DOHH2 (cell line): Measurements from ENCODE around the gene PCDHGB5.
"Not testable (repeated sequence)": the region's sequence is repeated elsewhere in the genome, so short reads cannot be mapped to it uniquely, and the experiment has no call there.

Experiments
- H3F3A ChIP-seq: fragments of 200-600 bp; sonication (generic), shearing (Covaris generic); 2 replicates; pipeline ENCODE4 v1.6.0; 2016; ENCODE audit warnings: antibody characterized with exemption, mild to moderate bottlenecking; ENCODE audit not compliant: control insufficient read depth, insufficient read depth
- H3K27ac ChIP-seq: fragments of 200-600 bp; sonication (generic); 2 replicates; pipeline ENCODE4 v1.5.1; 2014; ENCODE audit warnings: low read depth, mild to moderate bottlenecking, low read length, moderate library complexity
- H3K27me3 ChIP-seq: fragments of 200-600 bp; sonication (generic); 2 replicates; pipeline ENCODE4 v1.6.1; 2014; ENCODE audit warnings: mild to moderate bottlenecking, low read length, mixed read lengths; ENCODE audit not compliant: control insufficient read depth
- H3K36me3 ChIP-seq: fragments of 200-600 bp; sonication (generic); 2 replicates; pipeline ENCODE4 v1.6.1; 2014; ENCODE audit warnings: mild to moderate bottlenecking, low read length, moderate library complexity, mixed read lengths; ENCODE audit not compliant: control insufficient read depth
- H3K4me1 ChIP-seq: fragments of 200-600 bp; sonication (generic); 2 replicates; pipeline ENCODE4 v1.6.1; 2014; ENCODE audit warnings: mild to moderate bottlenecking, low read length, mixed read lengths; ENCODE audit not compliant: control insufficient read depth
- H3K4me2 ChIP-seq: fragments of 200-600 bp; sonication (generic); 2 replicates; pipeline ENCODE4 v1.6.0; 2014; ENCODE audit warnings: mild to moderate bottlenecking, low read length, moderate library complexity
- H3K4me3 ChIP-seq: fragments of 200-600 bp; sonication (generic); 2 replicates; pipeline ENCODE4 v1.5.1; 2014; ENCODE audit warnings: mild to moderate bottlenecking, low read length, mixed read lengths
- H3K79me2 ChIP-seq: fragments of 200-600 bp; sonication (generic); 2 replicates; pipeline ENCODE4 v1.6.1; 2014; ENCODE audit warnings: mild to moderate bottlenecking, low read length, mixed read lengths; ENCODE audit not compliant: control insufficient read depth
- H3K9me2 ChIP-seq: fragments of 200-600 bp; sonication (generic); replicated peaks from 2 replicates; pipeline ENCODE4 v1.6.1; 2014; ENCODE audit warnings: mild to moderate bottlenecking, low read length, mixed read lengths; ENCODE audit not compliant: control insufficient read depth
- H3K9me3 ChIP-seq: fragments of 200-600 bp; sonication (generic); 2 replicates; pipeline ENCODE4 v1.6.1; 2014; ENCODE audit warnings: antibody characterized with exemption, low read length, mixed read lengths; ENCODE audit not compliant: control insufficient read depth, insufficient read depth
- H4K20me1 ChIP-seq: fragments of 200-600 bp; sonication (generic); 2 replicates; pipeline ENCODE4 v1.6.0; 2014; ENCODE audit warnings: low read depth, mild to moderate bottlenecking, antibody characterized with exemption, low read length, moderate library complexity; ENCODE audit not compliant: control insufficient read depth, insufficient read depth
- CTCF ChIP-seq: fragments of 200-600 bp; sonication (generic); IDR thresholded peaks from one replicate; pipeline ENCODE4 v1.5.1; 2014; ENCODE audit warnings: antibody characterized with exemption, mild to moderate bottlenecking, low read depth, low read length; ENCODE audit not compliant: poor library complexity, severe bottlenecking
- EZH2phosphoT487 ChIP-seq: fragments of 200-600 bp; sonication (generic); IDR thresholded peaks from 2 replicates; pipeline ENCODE4 v1.6.1; 2017; ENCODE audit warnings: borderline replicate concordance, mild to moderate bottlenecking, antibody characterized with exemption, low read length, moderate library complexity, mixed read lengths

Gene PCDHGB5

GRCh38 chr5:141413540-141414069, 15.9 kb downstream of the PCDHGB5 start:
- H4K20me1 ChIP-seq, result no peaks in the 10 kb centered on the region
- H3K36me3 ChIP-seq, result peaks cover 19% of the 10 kb centered on the region
- H3K79me2 ChIP-seq, result no peaks in the 10 kb centered on the region
- H3F3A ChIP-seq, result no peaks in the 10 kb centered on the region
- no peak overlapping the region for H3K27ac ChIP-seq
- H3K9me3 ChIP-seq, result peaks cover 24% of the 10 kb centered on the region; the same call in 1 of the 2 replicates
- H3K9me2 ChIP-seq, result no peaks in the 10 kb centered on the region
- no peaks in the 10 kb centered on the region for H3K27me3 ChIP-seq
- TF ChIP-seq CTCF (no peak), EZH2phosphoT487 (no peak)
- H3K4me2 ChIP-seq, result no peak overlapping the region
- H3K4me1 ChIP-seq, result no peaks in the 10 kb centered on the region
- H3K4me3 ChIP-seq, result no peak overlapping the region

- not testable (repeated sequence) for H3K4me2 ChIP-seq, H4K20me1 ChIP-seq, H3K79me2 ChIP-seq, H3K9me2 ChIP-seq, H3K27me3 ChIP-seq, H3F3A ChIP-seq, H3K27ac ChIP-seq, H3K4me3 ChIP-seq, H3K4me1 ChIP-seq
- peaks cover 19% of the 10 kb centered on the region for H3K36me3 ChIP-seq
- peaks cover 27% of the 10 kb centered on the region; the same call in 1 of the 2 replicates for H3K9me3 ChIP-seq
Observed at GRCh38 chr5:141414548-141415274, 17.0 kb downstream of the PCDHGB5 start.

- peaks cover 19% of the 10 kb centered on the region for H3K36me3 ChIP-seq
- peaks cover 30% of the 10 kb centered on the region; the same call in 1 of the 2 replicates for H3K9me3 ChIP-seq
- H3K27ac ChIP-seq, H3K4me3 ChIP-seq, H4K20me1 ChIP-seq, H3K4me2 ChIP-seq, H3K9me2 ChIP-seq, H3F3A ChIP-seq, H3K4me1 ChIP-seq, H3K27me3 ChIP-seq, H3K79me2 ChIP-seq: not testable (repeated sequence)
Observed at GRCh38 chr5:141415275-141415618, 17.5 kb downstream of the PCDHGB5 start.

GRCh38 chr5:141417494-141418172, 19.9 kb downstream of the PCDHGB5 start, which contains the start of gene PCDHGB7:
PCDHGB7 (plus strand) TSS chr5:141417677; CDS start chr5:141417860, 183 bp downstream.
- H3K27me3 ChIP-seq, H3K79me2 ChIP-seq, H3K9me2 ChIP-seq, H3K4me2 ChIP-seq, H3K4me3 ChIP-seq, H3F3A ChIP-seq, H4K20me1 ChIP-seq, H3K27ac ChIP-seq, H3K4me1 ChIP-seq: not testable (repeated sequence)
- H3K9me3 ChIP-seq, result peaks cover 45% of the 10 kb centered on the region; the same call in 1 of the 2 replicates
- peaks cover 19% of the 10 kb centered on the region for H3K36me3 ChIP-seq
